GM19324 (cell line): Measurements from ENCODE around the gene CTBP1.

Source experiments
- ATAC-seq: cut with Tn5 transposase; IDR thresholded peaks from one replicate; pipeline ENCODE4 v1.9.1; 2021; ENCODE audit warnings: mild to moderate bottlenecking, moderate library complexity; ENCODE audit not compliant: unreplicated experiment, low FRiP score

Gene CTBP1

GRCh38 chr4:1178300-1179088, 70.4 kb downstream of the CTBP1 start:
- ATAC-seq, result no peak

- no peak for ATAC-seq
Observed at GRCh38 chr4:1177274-1178141, 71.4 kb downstream of the CTBP1 start.

- no peak for ATAC-seq
Observed at GRCh38 chr4:1176398-1177273, 72.3 kb downstream of the CTBP1 start.

DNA sequence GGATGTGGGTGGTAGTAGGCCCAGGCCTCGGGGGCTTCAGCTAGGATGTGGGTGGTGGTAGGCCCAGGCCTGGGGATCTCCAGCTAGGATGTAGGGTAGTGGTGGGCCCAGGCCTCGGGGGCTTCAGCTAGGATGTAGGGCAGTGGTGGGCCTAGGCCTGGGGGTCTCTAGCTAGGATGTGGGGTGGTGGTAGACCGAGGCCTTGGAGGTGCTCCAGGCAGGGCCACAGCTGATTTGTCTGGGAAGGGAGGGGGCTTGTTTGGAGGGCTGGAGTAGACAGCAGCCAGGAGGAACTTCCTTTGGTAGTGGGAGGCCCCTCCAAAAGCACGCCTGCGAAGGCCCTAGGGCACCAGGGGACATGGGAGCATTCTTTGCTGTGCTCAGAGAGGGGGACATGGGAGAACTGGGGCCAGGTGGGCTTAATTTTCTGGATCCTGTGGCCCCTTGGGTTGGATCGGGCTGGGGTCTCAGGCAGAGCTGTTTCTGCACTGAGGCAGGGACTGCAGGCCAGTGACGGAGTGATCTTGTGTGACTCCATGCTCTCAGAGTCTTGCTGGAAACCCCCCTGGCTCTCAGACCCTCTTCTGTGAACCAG, 73.2 kb downstream of the CTBP1 start:
- no peak for ATAC-seq

- ATAC-seq, result no peak
Observed at GRCh38 chr4:1174941-1175634, 73.8 kb downstream of the CTBP1 start.

DNA sequence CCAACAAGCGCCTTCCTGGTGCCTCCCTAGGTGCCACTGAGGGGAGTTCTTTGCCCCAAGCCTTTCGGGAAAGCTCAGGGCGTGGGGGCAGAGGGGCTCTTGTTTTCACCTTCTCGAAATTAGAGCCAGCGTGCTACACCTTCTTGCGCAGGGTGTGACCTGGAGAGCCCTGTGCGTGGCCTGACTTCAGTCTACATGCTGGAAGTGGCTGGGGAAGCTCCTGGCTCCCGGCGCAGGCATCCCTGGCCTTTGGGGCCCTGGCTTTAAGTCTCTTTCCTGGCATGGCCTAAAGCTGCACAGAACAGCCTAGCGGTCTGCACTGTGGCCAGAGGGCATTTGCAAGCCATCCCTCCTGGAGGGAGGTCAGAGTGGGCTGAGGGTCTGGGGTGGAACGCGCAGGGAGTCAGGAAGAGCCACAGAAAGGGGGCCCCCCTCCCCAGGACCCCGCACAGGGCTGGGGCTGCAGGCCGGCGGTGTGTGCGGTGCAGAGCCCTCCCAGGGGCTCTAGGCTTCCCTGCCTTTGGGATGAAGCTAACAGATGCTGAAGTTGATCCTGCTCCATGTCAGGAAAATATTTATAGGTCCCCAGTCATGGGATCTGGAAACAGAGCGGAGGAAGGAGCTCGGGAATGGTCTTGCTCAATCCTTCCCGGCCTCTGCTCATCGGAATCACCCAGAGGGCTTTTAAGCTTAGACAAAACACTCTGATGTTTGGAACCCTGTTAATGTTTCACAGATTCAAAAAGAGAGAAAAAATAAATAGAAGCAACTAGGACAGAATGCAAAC, 75.8 kb downstream of the CTBP1 start:
- ATAC-seq, result no peak

- no peak for ATAC-seq
Observed at GRCh38 chr4:1172228-1172851, 76.6 kb downstream of the CTBP1 start, which contains the start of gene SPON2. Gene SPON2, minus strand, starts transcription at chr4:1172583.

DNA sequence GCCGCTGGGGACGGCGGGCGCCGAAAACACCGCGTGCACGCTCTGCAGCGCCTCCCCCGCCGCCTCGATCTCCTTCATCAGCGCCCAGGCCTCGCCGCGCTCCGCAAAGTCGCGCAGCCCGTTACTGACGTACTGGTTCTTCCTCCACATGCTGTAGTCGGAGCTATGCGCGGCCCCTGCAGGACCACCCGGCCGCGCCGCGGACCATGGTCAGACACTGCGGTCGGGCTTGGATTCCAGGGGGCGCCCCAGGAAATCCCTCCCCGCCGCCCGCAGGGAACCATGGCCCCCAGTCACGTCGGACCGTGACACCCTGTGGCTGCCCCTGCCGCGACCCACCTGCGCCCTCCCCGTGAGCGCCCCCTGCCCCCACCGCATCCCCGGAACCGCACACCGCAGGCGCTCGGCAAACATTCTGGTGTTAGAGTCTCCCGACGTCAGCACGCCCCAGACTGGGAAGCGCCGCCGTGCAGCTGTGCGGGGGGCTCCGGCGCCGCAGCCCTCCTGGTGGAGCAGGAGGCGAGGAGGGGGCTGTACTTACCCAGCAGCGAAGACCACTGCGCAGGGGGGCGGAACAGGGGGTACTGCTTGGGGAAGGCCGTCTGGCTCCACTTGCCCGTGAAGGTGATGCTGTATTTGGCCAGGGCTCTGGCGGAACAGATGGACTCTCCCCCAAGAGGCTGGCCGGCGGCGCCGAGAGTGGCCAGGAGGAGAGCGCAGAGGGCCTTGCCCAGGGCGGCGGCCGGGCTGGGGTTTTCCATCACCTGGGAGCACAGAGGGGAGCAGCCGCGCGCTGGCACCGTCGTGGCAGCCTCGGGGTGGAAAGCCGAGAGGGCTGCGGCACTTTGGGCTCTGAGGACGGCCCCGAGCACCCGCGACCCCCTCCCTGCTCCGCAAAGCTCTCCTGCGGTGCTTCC, 77.4 kb downstream of the CTBP1 start:
- ATAC-seq, result no peak

- ATAC-seq, result no peak
Observed at GRCh38 chr4:1170976-1171310, 78.0 kb downstream of the CTBP1 start.

GRCh38 chr4:1170156-1170975, 78.6 kb downstream of the CTBP1 start:
- no peak for ATAC-seq

DNA sequence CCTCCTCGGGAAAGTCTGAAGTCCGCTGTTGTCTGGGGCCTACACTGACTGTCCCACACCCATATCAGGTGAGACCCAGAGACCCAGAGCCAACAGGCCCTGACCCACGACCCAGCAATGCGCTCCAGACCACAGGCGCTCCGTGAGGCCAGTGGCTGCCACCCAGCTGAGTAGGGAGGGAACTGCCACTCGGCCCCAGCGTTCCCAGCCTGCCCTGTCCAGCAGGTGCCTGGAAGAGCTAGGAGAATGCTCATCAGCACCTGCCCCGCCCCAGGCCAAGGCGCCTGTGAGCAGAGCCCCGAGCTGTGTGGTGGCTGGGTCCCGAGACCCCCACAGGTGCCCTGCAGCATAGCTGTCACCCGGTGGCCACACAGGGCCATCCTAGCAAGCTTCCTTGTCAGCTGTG, 79.2 kb downstream of the CTBP1 start:
- no peak for ATAC-seq

DNA sequence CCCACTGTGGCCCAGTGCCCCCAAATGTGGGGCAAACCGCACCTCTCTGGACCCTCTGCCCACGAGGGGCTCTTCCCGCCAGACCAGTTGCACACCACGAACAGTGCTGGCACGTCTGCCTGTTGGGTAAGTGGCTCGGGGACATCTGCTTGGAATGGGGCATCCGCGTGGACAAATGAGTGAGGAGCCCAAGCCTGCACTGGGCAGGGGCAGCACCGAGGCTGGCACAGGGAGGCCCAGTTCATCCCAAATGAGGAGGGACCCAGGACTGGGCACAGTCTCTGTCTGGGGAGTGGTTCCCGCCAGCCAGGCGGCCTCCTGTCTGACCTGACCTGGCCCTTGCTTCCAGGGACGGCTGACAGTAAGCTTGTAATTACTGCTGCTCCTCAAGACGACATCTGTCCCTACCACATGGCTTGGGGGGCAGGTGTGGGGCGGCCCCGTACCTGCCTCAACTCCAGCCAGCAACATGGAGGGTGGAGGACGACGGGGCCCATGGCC, 79.7 kb downstream of the CTBP1 start:
- no peak for ATAC-seq

GRCh38 chr4:1168191-1169101, 80.5 kb downstream of the CTBP1 start:
- ATAC-seq, result no peak

- ATAC-seq, result peak; percentile 87
Observed at GRCh38 chr4:1167244-1167949, 81.5 kb downstream of the CTBP1 start.
